Liver (tissue), 9 donors: ENCODE data around the gene RPGRIP1. TPM values are rescaled to one million over a fixed set of nuclear protein-coding genes. Genes with fewer than 3 reads are reported as not detected.

ENCODE experiments used
- DNase-seq: peaks from one replicate; pipeline ENCODE4 v3.0.0-alpha.2; 2017; ENCODE audit warnings: low spot score
- H3K27ac ChIP-seq, 2 donors: one replicate each; pipeline ENCODE4 v1.7.0; 2013; ENCODE audit warnings: inconsistent platforms in 2 of 2, low read length in 2 of 2, control low read depth in 1 of 2, low read depth in 1 of 2, mild to moderate bottlenecking in 1 of 2
- H3K27me3 ChIP-seq, 4 donors: one replicate each; pipeline versions ENCODE4 v1.6.1 to v1.7.0; 2013; ENCODE audit warnings: low read length in 3 of 4, inconsistent platforms in 1 of 4, mild to moderate bottlenecking in 1 of 4, moderate library complexity in 1 of 4; ENCODE audit not compliant: control insufficient read depth in 4 of 4, insufficient read depth in 4 of 4
- H3K36me3 ChIP-seq, 4 donors: one replicate each; pipeline versions ENCODE4 v1.6.1 to v1.7.0; 2013; ENCODE audit warnings: low read length in 3 of 4, mild to moderate bottlenecking in 3 of 4, low read depth in 1 of 4, moderate library complexity in 1 of 4; ENCODE audit not compliant: control insufficient read depth in 4 of 4, insufficient read depth in 3 of 4
- H3K4me1 ChIP-seq, 4 donors: one replicate each; pipeline versions ENCODE4 v1.6.1 to v1.7.0; 2013; ENCODE audit warnings: low read length in 3 of 4, mild to moderate bottlenecking in 3 of 4, moderate library complexity in 1 of 4; ENCODE audit not compliant: control insufficient read depth in 4 of 4, insufficient read depth in 4 of 4
- H3K4me3 ChIP-seq, 3 donors: one replicate each; pipeline versions ENCODE4 v1.6.1 to v1.7.0; 2013; ENCODE audit warnings: low read length in 3 of 3, control low read depth in 1 of 3, low read depth in 1 of 3, mild to moderate bottlenecking in 1 of 3
- H3K9ac ChIP-seq, 2 donors: one replicate each; pipeline ENCODE4 v1.7.0; 2013; ENCODE audit warnings: low read length in 2 of 2, mild to moderate bottlenecking in 2 of 2, moderate library complexity in 2 of 2, control low read depth in 1 of 2, low read depth in 1 of 2
- H3K9me3 ChIP-seq, 4 donors: one replicate each; pipeline versions ENCODE4 v1.6.1 to v1.7.0; 2013; ENCODE audit warnings: low read length in 3 of 4; ENCODE audit not compliant: control insufficient read depth in 4 of 4
- FOXA1 ChIP-seq: IDR thresholded peaks from 2 replicates; pipeline ENCODE4 v1.6.1; 2016; ENCODE audit warnings: antibody characterized with exemption
- FOXA2 ChIP-seq: IDR thresholded peaks from 2 replicates; pipeline ENCODE4 v1.6.1; 2016; ENCODE audit warnings: antibody characterized with exemption
- GABPA ChIP-seq, 2 donors: IDR thresholded peaks in 1 of 2; conservative IDR thresholded peaks in 1 of 2; 2 replicates each; pipeline ENCODE4 v1.6.1; 2016; ENCODE audit warnings: antibody characterized with exemption in 2 of 2, mild to moderate bottlenecking in 1 of 2, moderate library complexity in 1 of 2
- HNF4A ChIP-seq, 2 donors: conservative IDR thresholded peaks; 2 replicates each; pipeline ENCODE4 v1.6.1; 2016; ENCODE audit warnings: antibody characterized with exemption in 2 of 2, mild to moderate bottlenecking in 2 of 2
- JUND ChIP-seq, 2 donors: IDR thresholded peaks; 2 replicates each; pipeline ENCODE4 v1.6.1; 2016; ENCODE audit warnings: antibody characterized with exemption in 2 of 2
- RXRA ChIP-seq, 2 donors: IDR thresholded peaks; 2 replicates each; pipeline ENCODE4 v1.6.1; 2017 to 2018; ENCODE audit warnings: antibody characterized with exemption in 2 of 2, mild to moderate bottlenecking in 1 of 2
- SP1 ChIP-seq: IDR thresholded peaks from 2 replicates; pipeline ENCODE4 v1.6.1; 2018; ENCODE audit warnings: antibody characterized with exemption, mild to moderate bottlenecking
- TAF1 ChIP-seq: conservative IDR thresholded peaks from 2 replicates; pipeline ENCODE4 v1.6.1; 2016; ENCODE audit warnings: antibody characterized with exemption, mild to moderate bottlenecking
- YY1 ChIP-seq: IDR thresholded peaks from 2 replicates; pipeline ENCODE4 v1.6.1; 2016; ENCODE audit warnings: antibody characterized with exemption, mild to moderate bottlenecking
- WGBS: extraction: QIAGEN DNeasy Blood & Tissue Kit; methylation state at CpG from one replicate; pipeline ENCODE4 v1.1.7; 2013; 5-methylcytosine and 5-hydroxymethylcytosine counted together
- polyA plus RNA-seq, 2 donors: library from polyadenylated mRNA; stranded (reverse) in 1 of 2; unstranded in 1 of 2; fragments of 200-250 nt in 1 of 2; fragments of >200 nt in 1 of 2; fragmentation: Nextera tagmentation in 1 of 2; extraction: Ambion mirVana in 1 of 2; gene quantifications; one replicate each; pipeline versions ENCODE4 v1.2.1 to v1.2.3, GENCODE V29; 2013 to 2015
- total RNA-seq, 2 donors: library from RNA; depleted of rRNA; stranded (reverse); fragments of >200 nt; gene quantifications; one replicate each; pipeline ENCODE4 v1.2.3, GENCODE V29; 2014
- TF ChIP-seq, protein P1 (sequence below): fragments of 150-350 bp; IDR thresholded peaks from 2 replicates; pipeline ENCODE4 v1.5.1; 2017; ENCODE audit warnings: improper control_type of control experiment, low read depth, low read length; ENCODE audit not compliant: missing input control
- TF ChIP-seq, protein P2 (sequence below): IDR thresholded peaks from 2 replicates; pipeline ENCODE4 v1.6.1; 2016; ENCODE audit warnings: antibody characterized with exemption
- TF ChIP-seq, protein P3 (sequence below): IDR thresholded peaks from 2 replicates; pipeline ENCODE4 v1.6.1; 2016; ENCODE audit warnings: antibody characterized with exemption
- TF ChIP-seq, protein P4 (sequence below): IDR thresholded peaks from 2 replicates; pipeline ENCODE4 v1.6.1; 2016; ENCODE audit warnings: antibody characterized with exemption
- donor health status: healthy.
- donor health status: healthy.
- donor health status: healthy.
- donor health status: healthy.
- donor health status: healthy.

The RPGRIP1 gene
- total and polyA plus RNA-seq, 4 donors = 0.27 to 1.3 (median 0.40) TPM

DNA sequence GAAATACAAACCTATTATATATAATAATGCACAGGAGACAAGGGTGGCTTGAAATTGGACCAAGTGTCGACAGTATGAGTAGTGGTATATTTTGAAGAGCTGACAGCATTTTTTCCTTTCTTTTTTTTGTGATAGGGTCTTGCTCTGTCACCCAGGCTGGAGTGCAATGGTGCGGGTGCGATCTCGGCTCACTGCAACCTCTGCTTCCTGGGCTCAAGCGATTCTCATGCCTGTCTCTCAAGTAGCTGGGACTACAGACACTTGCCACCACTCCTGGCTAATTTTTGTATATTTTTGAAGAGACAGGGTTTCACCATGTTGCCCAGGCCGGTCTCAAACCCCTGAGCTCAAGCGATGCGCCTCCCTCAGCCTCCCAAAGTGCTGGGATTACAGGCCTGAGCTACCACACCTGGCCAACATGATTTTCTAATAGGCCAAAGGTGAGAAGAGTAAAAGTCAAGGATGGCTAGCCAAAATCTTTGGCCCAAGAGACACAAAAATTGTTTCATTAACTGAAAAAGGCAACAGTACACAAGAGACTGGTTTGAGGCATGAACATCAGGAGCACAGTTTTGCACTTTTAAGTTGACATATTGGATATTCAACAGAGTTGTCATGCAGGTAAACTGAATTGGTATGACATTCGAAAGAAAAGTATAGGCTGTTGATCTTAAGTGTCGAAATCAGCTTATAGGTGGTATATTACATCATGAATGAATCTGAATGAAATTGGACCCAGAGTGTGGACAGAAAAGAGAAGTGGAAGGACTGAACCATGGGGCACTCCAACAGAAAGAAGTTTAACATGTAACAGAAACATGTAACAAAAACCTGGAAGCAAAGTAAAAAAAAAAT, 23.1 kb upstream of the RPGRIP1 start:
- no peak overlapping the region for H3K4me3 ChIP-seq
- peaks cover 12 to 45% (median 40%) of the 10 kb centered on the region in 4 donors for H3K36me3 ChIP-seq
- TF ChIP-seq RXRA (IDR thresholded peaks at IDR 0.05) (peak in 1 of 2 donors; percentile 37), YY1 (no peak)
- 86% methylated on average over 10 of the region's 10 CpGs for WGBS
- H3K9ac ChIP-seq = no peak overlapping the region
- no peaks in the 10 kb centered on the region for H3K27me3 ChIP-seq
- peaks cover 11 to 38% (median 35%) of the 10 kb centered on the region in 4 donors for H3K4me1 ChIP-seq
- DNase-seq = no peak
- H3K27ac ChIP-seq = no peak overlapping the region
- H3K9me3 ChIP-seq = no peaks in the 10 kb centered on the region

DNA sequence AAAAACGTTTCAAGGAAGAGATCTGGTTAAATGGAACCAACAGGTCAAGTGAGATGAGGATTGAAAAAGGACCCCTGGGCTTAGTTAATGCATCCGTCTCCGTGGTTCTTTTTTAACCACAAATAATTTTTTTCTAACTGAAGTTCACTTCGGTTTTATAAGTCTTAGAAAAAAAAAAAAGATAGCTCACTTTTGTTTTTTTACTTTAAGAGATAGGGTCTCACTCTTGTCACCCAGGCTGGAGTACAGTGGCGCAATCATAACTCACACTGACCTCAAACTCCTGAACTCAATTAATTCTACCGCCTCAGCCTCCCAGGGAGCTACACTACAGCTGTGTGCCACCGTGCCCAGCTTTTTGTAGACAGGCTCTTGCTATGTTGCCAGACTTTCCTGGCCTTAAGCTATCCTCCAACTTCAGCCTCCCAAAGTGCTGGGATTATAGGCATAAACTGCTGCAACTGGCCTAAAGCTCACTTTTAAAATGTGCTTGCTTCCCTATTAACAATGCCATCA, 22.4 kb upstream of the RPGRIP1 start:
- H3K9ac ChIP-seq = no peak overlapping the region
- WGBS = 42% methylated on average over 7 of the region's 7 CpGs
- H3K36me3 ChIP-seq = peaks cover 11 to 44% (median 43%) of the 10 kb centered on the region in 4 donors
- no peak for DNase-seq
- peak overlapping the region in 1 of 2 donors; percentile 30 for H3K27ac ChIP-seq
- no peak overlapping the region for H3K4me3 ChIP-seq
- TF ChIP-seq, protein P1, sequence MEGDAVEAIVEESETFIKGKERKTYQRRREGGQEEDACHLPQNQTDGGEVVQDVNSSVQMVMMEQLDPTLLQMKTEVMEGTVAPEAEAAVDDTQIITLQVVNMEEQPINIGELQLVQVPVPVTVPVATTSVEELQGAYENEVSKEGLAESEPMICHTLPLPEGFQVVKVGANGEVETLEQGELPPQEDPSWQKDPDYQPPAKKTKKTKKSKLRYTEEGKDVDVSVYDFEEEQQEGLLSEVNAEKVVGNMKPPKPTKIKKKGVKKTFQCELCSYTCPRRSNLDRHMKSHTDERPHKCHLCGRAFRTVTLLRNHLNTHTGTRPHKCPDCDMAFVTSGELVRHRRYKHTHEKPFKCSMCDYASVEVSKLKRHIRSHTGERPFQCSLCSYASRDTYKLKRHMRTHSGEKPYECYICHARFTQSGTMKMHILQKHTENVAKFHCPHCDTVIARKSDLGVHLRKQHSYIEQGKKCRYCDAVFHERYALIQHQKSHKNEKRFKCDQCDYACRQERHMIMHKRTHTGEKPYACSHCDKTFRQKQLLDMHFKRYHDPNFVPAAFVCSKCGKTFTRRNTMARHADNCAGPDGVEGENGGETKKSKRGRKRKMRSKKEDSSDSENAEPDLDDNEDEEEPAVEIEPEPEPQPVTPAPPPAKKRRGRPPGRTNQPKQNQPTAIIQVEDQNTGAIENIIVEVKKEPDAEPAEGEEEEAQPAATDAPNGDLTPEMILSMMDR = no peak
- TF ChIP-seq JUND (IDR thresholded peaks at IDR 0.05) (no peak), FOXA1 (no peak), HNF4A (conservative IDR thresholded peaks at IDR 0.05) (no peak), TAF1 (no peak), RXRA (IDR thresholded peaks at IDR 0.05) (no peak), FOXA2 (no peak), SP1 (no peak), YY1 (no peak), GABPA (IDR thresholded peaks at IDR 0.05 in 1 of 2, conservative IDR thresholded peaks at IDR 0.05 in 1 of 2) (no peak)
- TF ChIP-seq, protein P2, sequence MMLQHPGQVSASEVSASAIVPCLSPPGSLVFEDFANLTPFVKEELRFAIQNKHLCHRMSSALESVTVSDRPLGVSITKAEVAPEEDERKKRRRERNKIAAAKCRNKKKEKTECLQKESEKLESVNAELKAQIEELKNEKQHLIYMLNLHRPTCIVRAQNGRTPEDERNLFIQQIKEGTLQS = no peak
- peaks cover 11 to 41% (median 38%) of the 10 kb centered on the region in 4 donors for H3K4me1 ChIP-seq
- H3K9me3 ChIP-seq = no peaks in the 10 kb centered on the region
- no peaks in the 10 kb centered on the region for H3K27me3 ChIP-seq

DNA sequence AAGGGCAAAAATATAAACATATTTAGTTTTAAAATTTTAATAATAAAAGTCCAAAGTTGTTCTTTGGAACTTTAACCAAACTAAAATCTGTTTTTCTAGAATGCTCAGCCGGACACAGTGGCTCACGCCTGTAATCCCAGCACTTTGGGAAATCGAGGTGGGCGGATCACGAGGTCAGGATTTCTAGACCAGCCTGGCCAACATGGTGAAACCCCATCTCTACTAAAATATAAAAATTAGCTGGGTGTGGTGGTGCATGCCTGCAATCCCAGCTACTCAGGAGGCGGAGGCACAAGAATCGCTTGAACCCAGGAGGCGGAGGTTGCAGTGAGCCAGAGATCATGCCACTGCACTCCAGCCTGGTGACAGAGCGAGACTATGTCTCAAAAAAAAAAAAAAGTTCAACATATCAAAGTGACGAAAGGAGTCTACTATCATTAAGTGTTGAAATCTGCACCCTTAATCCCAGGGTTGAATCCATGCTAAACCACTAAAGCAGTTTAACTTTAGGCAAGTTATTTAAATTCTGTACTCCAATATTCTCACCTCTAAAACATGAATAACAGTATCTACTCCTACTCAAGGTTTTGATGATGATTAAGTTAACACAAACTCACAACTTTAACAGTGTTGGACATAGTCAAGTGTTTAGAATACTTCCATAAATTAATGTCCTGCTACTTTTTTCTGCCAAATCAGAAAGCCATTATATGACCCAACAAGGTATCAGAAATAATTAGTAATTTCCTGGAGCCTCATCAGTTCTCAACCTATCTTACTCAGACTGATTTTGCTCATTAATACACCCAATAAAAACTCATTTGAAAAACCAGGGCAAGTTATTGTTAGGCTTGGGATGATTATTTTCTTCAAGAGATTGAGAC, 21.6 kb upstream of the RPGRIP1 start:
- no peaks in the 10 kb centered on the region for H3K27me3 ChIP-seq
- TF ChIP-seq, protein P1 = no peak
- TF ChIP-seq, protein P3, sequence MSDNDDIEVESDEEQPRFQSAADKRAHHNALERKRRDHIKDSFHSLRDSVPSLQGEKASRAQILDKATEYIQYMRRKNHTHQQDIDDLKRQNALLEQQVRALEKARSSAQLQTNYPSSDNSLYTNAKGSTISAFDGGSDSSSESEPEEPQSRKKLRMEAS = no peak
- TF ChIP-seq JUND (IDR thresholded peaks at IDR 0.05) = no peak
- TF ChIP-seq, protein P4, sequence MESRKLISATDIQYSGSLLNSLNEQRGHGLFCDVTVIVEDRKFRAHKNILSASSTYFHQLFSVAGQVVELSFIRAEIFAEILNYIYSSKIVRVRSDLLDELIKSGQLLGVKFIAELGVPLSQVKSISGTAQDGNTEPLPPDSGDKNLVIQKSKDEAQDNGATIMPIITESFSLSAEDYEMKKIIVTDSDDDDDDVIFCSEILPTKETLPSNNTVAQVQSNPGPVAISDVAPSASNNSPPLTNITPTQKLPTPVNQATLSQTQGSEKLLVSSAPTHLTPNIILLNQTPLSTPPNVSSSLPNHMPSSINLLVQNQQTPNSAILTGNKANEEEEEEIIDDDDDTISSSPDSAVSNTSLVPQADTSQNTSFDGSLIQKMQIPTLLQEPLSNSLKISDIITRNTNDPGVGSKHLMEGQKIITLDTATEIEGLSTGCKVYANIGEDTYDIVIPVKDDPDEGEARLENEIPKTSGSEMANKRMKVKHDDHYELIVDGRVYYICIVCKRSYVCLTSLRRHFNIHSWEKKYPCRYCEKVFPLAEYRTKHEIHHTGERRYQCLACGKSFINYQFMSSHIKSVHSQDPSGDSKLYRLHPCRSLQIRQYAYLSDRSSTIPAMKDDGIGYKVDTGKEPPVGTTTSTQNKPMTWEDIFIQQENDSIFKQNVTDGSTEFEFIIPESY = no peak
- WGBS = 85% methylated on average over 10 of the region's 10 CpGs
- H3K4me1 ChIP-seq = peaks cover 16 to 45% (median 43%) of the 10 kb centered on the region in 4 donors
- no peaks in the 10 kb centered on the region for H3K9me3 ChIP-seq
- H3K36me3 ChIP-seq = peaks cover 13 to 48% (median 45%) of the 10 kb centered on the region in 4 donors
- H3K27ac ChIP-seq = no peak overlapping the region
- no peak for DNase-seq
- H3K4me3 ChIP-seq = no peak overlapping the region
- no peak overlapping the region for H3K9ac ChIP-seq
